ENCODE measurements around the gene IGF2R. TPM values are rescaled to one million over a fixed set of nuclear protein-coding genes. Genes with fewer than 3 reads are reported as not detected.
"Not testable (repeated sequence)": the region's sequence is repeated elsewhere in the genome, so short reads cannot be mapped to it uniquely, and the experiment has no call there.

The IGF2R gene
- total RNA-seq, 1 donor from 2014 or later, result 109 TPM

DNA sequence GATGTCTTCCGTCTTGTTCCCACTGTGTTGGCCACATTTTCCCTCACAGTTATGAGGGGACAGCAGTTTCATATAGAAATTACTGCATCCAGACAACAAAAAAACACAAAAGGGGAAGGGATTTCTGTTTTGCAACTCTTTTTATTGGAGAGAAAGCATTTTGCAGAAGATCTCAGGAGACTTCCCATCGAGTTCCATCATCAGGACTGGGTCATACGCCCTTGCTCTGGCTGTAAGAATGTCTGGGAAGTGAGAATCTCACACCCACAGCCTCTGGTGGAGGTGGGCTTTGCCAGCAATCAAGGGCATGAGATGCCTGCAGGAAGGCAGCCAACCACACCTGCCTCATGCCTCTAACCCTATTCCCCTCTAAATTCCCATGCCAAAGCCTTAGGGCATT lies 5.8 kb upstream of the IGF2R start:
- DNase-seq (ENCODE audit: low read depth) (no peak), FAIRE-seq (no peak)
- no peaks in the 10 kb centered on the region for H3K36me3 ChIP-seq (ENCODE audit: control insufficient read depth, insufficient read depth, low read length)
- H3K4me3 ChIP-seq (ENCODE audit: low read depth, low read length), result no peak overlapping the region
- TF ChIP-seq, protein P1, sequence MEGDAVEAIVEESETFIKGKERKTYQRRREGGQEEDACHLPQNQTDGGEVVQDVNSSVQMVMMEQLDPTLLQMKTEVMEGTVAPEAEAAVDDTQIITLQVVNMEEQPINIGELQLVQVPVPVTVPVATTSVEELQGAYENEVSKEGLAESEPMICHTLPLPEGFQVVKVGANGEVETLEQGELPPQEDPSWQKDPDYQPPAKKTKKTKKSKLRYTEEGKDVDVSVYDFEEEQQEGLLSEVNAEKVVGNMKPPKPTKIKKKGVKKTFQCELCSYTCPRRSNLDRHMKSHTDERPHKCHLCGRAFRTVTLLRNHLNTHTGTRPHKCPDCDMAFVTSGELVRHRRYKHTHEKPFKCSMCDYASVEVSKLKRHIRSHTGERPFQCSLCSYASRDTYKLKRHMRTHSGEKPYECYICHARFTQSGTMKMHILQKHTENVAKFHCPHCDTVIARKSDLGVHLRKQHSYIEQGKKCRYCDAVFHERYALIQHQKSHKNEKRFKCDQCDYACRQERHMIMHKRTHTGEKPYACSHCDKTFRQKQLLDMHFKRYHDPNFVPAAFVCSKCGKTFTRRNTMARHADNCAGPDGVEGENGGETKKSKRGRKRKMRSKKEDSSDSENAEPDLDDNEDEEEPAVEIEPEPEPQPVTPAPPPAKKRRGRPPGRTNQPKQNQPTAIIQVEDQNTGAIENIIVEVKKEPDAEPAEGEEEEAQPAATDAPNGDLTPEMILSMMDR (IDR thresholded peaks at IDR 0.05; ENCODE audit: insufficient read depth, low read length, severe bottlenecking), result no peak
- no peaks in the 10 kb centered on the region for H3K27me3 ChIP-seq (ENCODE audit: control insufficient read depth, insufficient read depth, low read length)

DNA sequence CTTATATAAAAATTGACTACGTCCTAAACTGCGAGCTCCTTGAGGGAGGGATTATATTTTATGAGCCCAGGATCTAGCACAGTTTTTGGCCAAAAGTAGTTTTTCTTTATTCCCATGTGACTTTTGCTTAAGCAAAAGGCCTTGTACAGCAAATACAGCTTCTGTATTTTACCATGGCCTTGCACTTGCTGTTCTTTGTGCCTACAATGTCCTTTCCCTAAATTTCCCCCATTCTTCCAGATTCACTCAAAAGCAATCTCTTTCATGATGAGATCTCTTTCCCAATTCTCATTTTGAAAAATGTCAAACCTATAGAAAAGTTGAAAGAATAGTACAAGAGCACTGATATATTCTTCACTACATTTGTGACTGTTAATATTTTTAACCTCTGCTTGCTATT lies 4.8 kb upstream of the IGF2R start:
- TF ChIP-seq, protein P1 (IDR thresholded peaks at IDR 0.05; ENCODE audit: insufficient read depth, low read length, severe bottlenecking), result no peak
- Histone ChIP-seq H3K27me3 (ENCODE audit: control insufficient read depth, insufficient read depth, low read length) (no peaks in the 10 kb centered on the region), H3K36me3 (ENCODE audit: control insufficient read depth, insufficient read depth, low read length) (no peaks in the 10 kb centered on the region), H3K4me3 (ENCODE audit: low read depth, low read length) (no peak overlapping the region)
- DNase-seq (ENCODE audit: low read depth), result no peak
- FAIRE-seq, result no peak

DNA sequence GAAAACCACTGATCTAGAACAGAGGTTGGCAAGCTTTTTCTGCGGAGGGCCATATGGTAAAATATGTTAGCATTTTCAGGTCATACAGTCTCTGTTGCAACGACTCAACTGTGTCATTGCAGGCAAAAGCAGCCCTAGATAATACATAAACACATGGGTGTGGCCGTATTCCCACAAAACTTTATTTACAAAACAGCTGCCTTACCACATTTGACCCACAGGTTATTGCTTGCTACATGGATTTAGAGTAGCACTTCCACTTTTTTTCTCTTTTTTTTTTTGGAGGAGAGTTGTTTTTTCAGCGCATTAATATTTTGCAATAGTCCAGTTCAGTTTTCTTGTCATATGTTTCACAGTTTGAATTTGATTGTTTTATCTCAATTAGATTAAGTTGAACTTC lies 2.5 kb upstream of the IGF2R start:
- DNase-seq (ENCODE audit: low read depth), result no peak
- Histone ChIP-seq H3K4me3 (ENCODE audit: low read depth, low read length) (no peak overlapping the region), H3K27me3 (ENCODE audit: control insufficient read depth, insufficient read depth, low read length) (no peaks in the 10 kb centered on the region), H3K36me3 (ENCODE audit: control insufficient read depth, insufficient read depth, low read length) (no peaks in the 10 kb centered on the region)
- no peak for FAIRE-seq
- TF ChIP-seq, protein P1 (IDR thresholded peaks at IDR 0.05; ENCODE audit: insufficient read depth, low read length, severe bottlenecking), result no peak

DNA sequence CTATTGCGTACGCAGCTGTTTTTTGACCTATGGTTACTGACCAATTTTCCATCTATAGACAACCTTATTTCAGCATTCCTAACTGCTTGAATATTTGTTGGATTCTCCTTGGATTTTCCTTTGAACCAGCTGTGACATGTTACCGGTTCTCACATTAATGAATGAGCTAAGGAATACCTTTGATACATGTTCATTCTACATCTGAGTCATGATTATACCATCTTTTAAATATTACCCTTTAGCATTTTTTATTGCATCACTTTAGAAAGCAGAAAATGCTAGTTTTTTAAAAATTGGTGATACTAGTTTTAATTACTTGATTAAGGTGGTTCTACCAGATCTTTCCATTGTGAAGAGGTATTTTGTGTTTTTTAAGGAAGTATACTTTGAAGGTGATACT lies 1.9 kb upstream of the IGF2R start:
- no peaks in the 10 kb centered on the region for H3K36me3 ChIP-seq (ENCODE audit: control insufficient read depth, insufficient read depth, low read length)
- TF ChIP-seq, protein P1 (IDR thresholded peaks at IDR 0.05; ENCODE audit: insufficient read depth, low read length, severe bottlenecking), result no peak
- no peaks in the 10 kb centered on the region for H3K27me3 ChIP-seq (ENCODE audit: control insufficient read depth, insufficient read depth, low read length)
- DNase-seq (ENCODE audit: low read depth) (peak; percentile 95), FAIRE-seq (no peak)
- H3K4me3 ChIP-seq (ENCODE audit: low read depth, low read length), result no peak overlapping the region

DNA sequence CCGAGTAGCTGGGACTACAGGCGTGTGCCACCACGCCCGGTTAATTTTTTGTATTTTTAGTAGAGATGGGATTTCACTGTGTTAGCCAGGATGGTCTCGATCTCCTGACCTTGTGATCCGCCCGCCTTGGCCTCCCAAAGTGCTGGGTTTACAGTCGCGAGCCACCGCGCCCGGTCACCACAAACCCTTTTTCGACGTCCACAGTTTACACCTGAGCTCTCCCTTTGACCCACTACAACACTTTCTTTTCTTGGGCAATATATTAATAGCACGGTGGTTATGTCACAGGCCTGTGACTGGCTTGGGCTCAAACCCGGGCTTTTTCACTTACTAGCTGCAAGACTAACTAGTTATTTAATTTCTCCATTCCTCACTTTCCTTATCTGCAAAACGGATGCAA lies 1.3 kb upstream of the IGF2R start:
- not testable (repeated sequence) for H3K4me3 ChIP-seq (ENCODE audit: low read depth, low read length); DNase-seq (ENCODE audit: low read depth); H3K36me3 ChIP-seq (ENCODE audit: control insufficient read depth, insufficient read depth, low read length); H3K27me3 ChIP-seq (ENCODE audit: control insufficient read depth, insufficient read depth, low read length); FAIRE-seq

DNA sequence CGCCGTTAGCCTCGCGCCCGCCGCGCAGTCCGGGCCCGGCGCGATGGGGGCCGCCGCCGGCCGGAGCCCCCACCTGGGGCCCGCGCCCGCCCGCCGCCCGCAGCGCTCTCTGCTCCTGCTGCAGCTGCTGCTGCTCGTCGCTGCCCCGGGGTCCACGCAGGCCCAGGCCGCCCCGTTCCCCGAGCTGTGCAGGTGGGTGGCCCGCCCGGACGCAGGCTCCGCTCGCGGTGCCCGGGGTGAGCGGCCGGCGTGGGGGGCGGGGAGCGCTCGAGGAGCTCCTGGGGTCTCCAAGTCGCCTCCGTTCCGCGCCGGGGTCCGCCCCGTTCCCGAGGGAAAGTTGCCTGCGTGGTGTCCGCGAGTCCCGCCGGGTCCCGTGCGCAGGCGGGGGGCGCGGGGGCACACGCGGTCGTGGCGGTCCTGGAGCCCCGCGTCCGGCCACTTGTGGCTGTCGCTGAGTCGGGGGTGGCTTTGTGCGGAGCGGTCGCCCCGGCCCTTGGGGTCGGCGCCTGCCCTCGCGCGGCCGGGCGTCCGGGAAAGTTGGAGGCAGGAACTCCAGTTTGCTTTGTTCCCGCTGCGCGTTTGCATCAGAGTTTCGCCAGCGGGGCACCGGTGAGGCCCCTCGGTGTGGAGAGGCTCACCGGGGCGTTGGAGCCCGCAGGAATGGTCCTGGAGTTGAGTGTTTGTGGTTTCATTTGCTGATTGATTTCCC lies 476 bp downstream of the IGF2R start:
- Histone ChIP-seq H3K27me3 (ENCODE audit: control insufficient read depth, insufficient read depth, low read length) (no peaks in the 10 kb centered on the region), H3K4me3 (ENCODE audit: low read depth, low read length) (peak overlapping the region; percentile 72), H3K36me3 (ENCODE audit: control insufficient read depth, insufficient read depth, low read length) (no peaks in the 10 kb centered on the region)
- DNase-seq (ENCODE audit: low read depth), result no peak
- FAIRE-seq, result no peak
- TF ChIP-seq, protein P1 (IDR thresholded peaks at IDR 0.05; ENCODE audit: insufficient read depth, low read length, severe bottlenecking), result no peak
